ENCODE results near the gene CERCAM. TPM values are rescaled to one million over a fixed set of nuclear protein-coding genes. Genes with fewer than 3 reads are reported as not detected.

Gene CERCAM
- total and polyA plus RNA-seq, 2 of the 13 experiments (the other 11 are each of a cell fraction or from before 2014, with no cell fraction given): 9.0 to 17.1 TPM

GRCh38 chr9:128420060-128420650 is 502 bp upstream of the CERCAM start (continued):
- TF ChIP-seq ZBTB43 (CRISPR knock-in tag; conservative IDR thresholded peaks at IDR 0.05) (peak; percentile 36; the same call in 1 of the 2 replicates), ZNF18 (CRISPR knock-in tag; IDR thresholded peaks at IDR 0.05; ENCODE audit: insufficient replicate concordance) (no peak), ZNF274 (CRISPR knock-in tag; IDR thresholded peaks at IDR 0.05) (peak; percentile 41), EHMT2 (IDR thresholded peaks at IDR 0.05; ENCODE audit: borderline replicate concordance, low read depth, low read length) (no peak), HMG20A (CRISPR knock-in tag; IDR thresholded peaks at IDR 0.05; ENCODE audit: borderline replicate concordance) (0 out of 2 replicates have a peak, but pooled peaks have one; percentile 18), AHDC1 (CRISPR knock-in tag; IDR thresholded peaks at IDR 0.05; ENCODE audit: borderline replicate concordance) (no peak), ZBTB7B (CRISPR knock-in tag; IDR thresholded peaks at IDR 0.05) (peak; percentile 88; the same call in 1 of the 2 replicates), ARID2 (CRISPR knock-in tag; IDR thresholded peaks at IDR 0.05; ENCODE audit: borderline replicate concordance) (no peak), GABPB1 (CRISPR knock-in tag; IDR thresholded peaks at IDR 0.05) (peak; percentile 58; the same call in 1 of the 2 replicates), ZC3H4 (CRISPR knock-in tag; IDR thresholded peaks at IDR 0.05; ENCODE audit: borderline replicate concordance) (no peak), TBX3 (IDR thresholded peaks at IDR 0.05; ENCODE audit: borderline replicate concordance) (no peak), ZNF513 (CRISPR knock-in tag; conservative IDR thresholded peaks at IDR 0.05) (no peak), TEAD2 (CRISPR knock-in tag; IDR thresholded peaks at IDR 0.05) (no peak), BCL6 (CRISPR knock-in tag; IDR thresholded peaks at IDR 0.05) (no peak), THAP7 (CRISPR knock-in tag; IDR thresholded peaks at IDR 0.05) (no peak), BRF2 (CRISPR knock-in tag; IDR thresholded peaks at IDR 0.05) (no peak)

Measured in HepG2 (cell line).